Keratinocyte (primary cell): Measurements from ENCODE around the gene FILIP1. TPM values are rescaled to one million over a fixed set of nuclear protein-coding genes. Genes with fewer than 3 reads are reported as not detected.
"Not testable (repeated sequence)": the region's sequence is repeated elsewhere in the genome, so short reads cannot be mapped to it uniquely, and the experiment has no call there.

ENCODE experiments used
- DNase-seq: peaks from one replicate; pipeline ENCODE4 v3.0.0-alpha.2; 2011; ENCODE audit warnings: low read depth, missing footprints, low spot score
- FAIRE-seq: peaks from 2 replicates; lab custom pipeline; 2011; peaks lifted over from hg19 to GRCh38; lab: Jason Lieb, UNC
- H2AFZ ChIP-seq: 2 replicates; pipeline ENCODE4 v1.6.0; 2012; ENCODE audit warnings: low read length, control low read depth, inconsistent platforms; ENCODE audit not compliant: control insufficient read depth
- H3K27ac ChIP-seq: 2 replicates; pipeline ENCODE4 v1.5.1; 2011; ENCODE audit warnings: low read length; ENCODE audit not compliant: control insufficient read depth, insufficient read depth
- H3K27me3 ChIP-seq: 3 replicates; pipeline ENCODE4 v1.6.0; 2011; ENCODE audit warnings: low read length; ENCODE audit not compliant: control insufficient read depth, insufficient read depth; ENCODE audit errors: extremely low read depth
- H3K36me3 ChIP-seq, 2 experiments: 2 replicates in 1 of 2; 3 replicates in 1 of 2; pipeline ENCODE4 v1.5.1; 2011; ENCODE audit warnings: low read length in 2 of 2, mild to moderate bottlenecking in 1 of 2; ENCODE audit not compliant: control insufficient read depth in 2 of 2, insufficient read depth in 2 of 2; ENCODE audit errors: extremely low read depth in 1 of 2
- H3K4me1 ChIP-seq: 3 replicates; pipeline ENCODE4 v1.5.1; 2011; ENCODE audit warnings: low read length; ENCODE audit not compliant: control insufficient read depth, insufficient read depth; ENCODE audit errors: extremely low read depth
- H3K4me2 ChIP-seq: 3 replicates; pipeline ENCODE4 v1.6.0; 2011; ENCODE audit warnings: low read depth, low read length; ENCODE audit not compliant: control insufficient read depth, insufficient read depth; ENCODE audit errors: extremely low read depth
- H3K4me3 ChIP-seq, 3 experiments: fragments of 200-600 bp in 1 of 3; sonication (generic) in 1 of 3; 2 replicates in 2 of 3; 3 replicates in 1 of 3; pipeline ENCODE4 v1.5.1; 2011 to 2016; ENCODE audit warnings: low read length in 3 of 3, mild to moderate bottlenecking in 3 of 3, control low read depth in 2 of 3, inconsistent platforms in 1 of 3, low read depth in 1 of 3, mixed read lengths in 1 of 3, mixed run types in 1 of 3, moderate library complexity in 1 of 3; ENCODE audit not compliant: control insufficient read depth in 2 of 3, insufficient read depth in 2 of 3; ENCODE audit errors: extremely low read depth in 1 of 3
- H3K79me2 ChIP-seq: 2 replicates; pipeline ENCODE4 v1.6.0; 2012; ENCODE audit warnings: low read length; ENCODE audit not compliant: control insufficient read depth, insufficient read depth
- H3K9ac ChIP-seq: 3 replicates; pipeline ENCODE4 v1.6.0; 2011; ENCODE audit warnings: low read length; ENCODE audit not compliant: control insufficient read depth, insufficient read depth; ENCODE audit errors: extremely low read depth
- H3K9me1 ChIP-seq: 3 replicates; pipeline ENCODE4 v1.6.0; 2011; ENCODE audit warnings: low read length; ENCODE audit not compliant: control insufficient read depth, insufficient read depth; ENCODE audit errors: extremely low read depth
- H3K9me3 ChIP-seq: 2 replicates; pipeline ENCODE4 v1.5.1; 2012; ENCODE audit warnings: low read depth, low read length; ENCODE audit not compliant: control insufficient read depth
- H4K20me1 ChIP-seq: 3 replicates; pipeline ENCODE4 v1.6.0; 2011; ENCODE audit warnings: low read length; ENCODE audit not compliant: control insufficient read depth, insufficient read depth; ENCODE audit errors: extremely low read depth
- CTCF ChIP-seq, 3 experiments: IDR thresholded peaks in 1 of 3; conservative IDR thresholded peaks in 1 of 3; optimal IDR thresholded peaks in 1 of 3; 2 replicates in 2 of 3; 3 replicates in 1 of 3; pipeline versions ENCODE3 to v1.5.1; 2011; ENCODE audit warnings: low read length in 3 of 3, mild to moderate bottlenecking in 3 of 3, moderate library complexity in 2 of 3, control low read depth in 1 of 3, inconsistent platforms in 1 of 3; ENCODE audit not compliant: insufficient read depth in 2 of 3; ENCODE audit errors: extremely low read depth in 1 of 3
- EZH2 ChIP-seq: IDR thresholded peaks from one replicate; pipeline ENCODE4 v1.6.1; 2012; ENCODE audit warnings: inconsistent platforms, mild to moderate bottlenecking, low read length, moderate library complexity
- dilution Hi-C: fragments of 300-500 bp; cut with MboI; formaldehyde crosslinking; loops from one replicate; pipeline ENCODE4 v1.7.0; 2020; ENCODE audit warnings: low sequenced_read_pairs; ENCODE audit not compliant: extremely low pct_ligation_motif_present
- polyA plus RNA-seq, 5 experiments: library from polyadenylated mRNA; depleted of rRNA in 3 of 5; stranded (reverse) in 3 of 5; stranded (forward) in 1 of 5; unstranded in 1 of 5; fragments of >200 nt; gene quantifications; 1 replicate in 1 of 5; 2 replicates in 3 of 5; 3 replicates in 1 of 5; pipeline versions ENCODE4 v1.2.1 to v1.2.3, GENCODE V29; 2011 to 2012; ENCODE audit warnings: missing spikeins in 2 of 5, low read depth in 1 of 5, low replicate concordance in 1 of 5

FILIP1 gene
- polyA plus RNA-seq, 1 donor (not counting 4 experiments of a cell fraction or from before 2014, with no cell fraction given), result 0.01 TPM

GRCh38 chr6:75445738-75446137 is 47.9 kb downstream of the FILIP1 start:
- no peaks in the 10 kb centered on the region for H3K9me3 ChIP-seq
- no peaks in the 10 kb centered on the region for H3K9me1 ChIP-seq
- no peaks in the 10 kb centered on the region for H3K36me3 ChIP-seq
- FAIRE-seq (no peak), DNase-seq (no peak)
- TF ChIP-seq EZH2 (no peak), CTCF (optimal IDR thresholded peaks at IDR 0.05 in 1 of 3, IDR thresholded peaks at IDR 0.05 in 1 of 3, conservative IDR thresholded peaks at IDR 0.05 in 1 of 3; ENCODE audit: extremely low read depth in 1 of 3, insufficient read depth in 2 of 3, low read length in 3 of 3) (no peak)
- H3K4me2 ChIP-seq, result no peak overlapping the region
- dilution Hi-C loops, result no loop called here
- no peaks in the 10 kb centered on the region for H3K27me3 ChIP-seq
- H3K27ac ChIP-seq, result no peak overlapping the region
- H4K20me1 ChIP-seq, result no peaks in the 10 kb centered on the region
- H3K4me3 ChIP-seq, result no peak overlapping the region
- H3K4me1 ChIP-seq, result no peaks in the 10 kb centered on the region
- no peak overlapping the region for H2AFZ ChIP-seq
- H3K79me2 ChIP-seq, result no peaks in the 10 kb centered on the region
- no peak overlapping the region for H3K9ac ChIP-seq

- H3K27me3 ChIP-seq, result no peaks in the 10 kb centered on the region
- no peak overlapping the region for H3K27ac ChIP-seq
- H3K36me3 ChIP-seq, result no peaks in the 10 kb centered on the region
- H3K4me3 ChIP-seq, result no peak overlapping the region
- no peak overlapping the region for H3K4me2 ChIP-seq
- H3K9ac ChIP-seq, result no peak overlapping the region
- no peaks in the 10 kb centered on the region for H3K9me3 ChIP-seq
- no peak overlapping the region for H2AFZ ChIP-seq
- H3K79me2 ChIP-seq, result no peaks in the 10 kb centered on the region
- H4K20me1 ChIP-seq, result no peaks in the 10 kb centered on the region
- FAIRE-seq (no peak), DNase-seq (no peak)
- no peaks in the 10 kb centered on the region for H3K4me1 ChIP-seq
- H3K9me1 ChIP-seq, result no peaks in the 10 kb centered on the region
- TF ChIP-seq CTCF (optimal IDR thresholded peaks at IDR 0.05 in 1 of 3, IDR thresholded peaks at IDR 0.05 in 1 of 3, conservative IDR thresholded peaks at IDR 0.05 in 1 of 3; ENCODE audit: extremely low read depth in 1 of 3, insufficient read depth in 2 of 3, low read length in 3 of 3) (no peak), EZH2 (no peak)
- dilution Hi-C loops, result no loop called here
Observed at GRCh38 chr6:75444899-75445298, 48.7 kb downstream of the FILIP1 start.

GRCh38 chr6:75441883-75442282 is 51.7 kb downstream of the FILIP1 start:
- FAIRE-seq, dilution Hi-C loops, H3K4me2 ChIP-seq, H3K27me3 ChIP-seq, H3K9ac ChIP-seq, H4K20me1 ChIP-seq, H2AFZ ChIP-seq, H3K9me3 ChIP-seq, H3K36me3 ChIP-seq, H3K4me1 ChIP-seq, H3K4me3 ChIP-seq, H3K79me2 ChIP-seq, H3K27ac ChIP-seq, DNase-seq, H3K9me1 ChIP-seq: not testable (repeated sequence)

GRCh38 chr6:75441479-75441878 is 52.1 kb downstream of the FILIP1 start:
- H3K4me3 ChIP-seq, H3K79me2 ChIP-seq, dilution Hi-C loops, H3K4me1 ChIP-seq, H3K9me1 ChIP-seq, FAIRE-seq, H3K9me3 ChIP-seq, H3K27ac ChIP-seq, H3K4me2 ChIP-seq, DNase-seq, H3K27me3 ChIP-seq, H3K9ac ChIP-seq, H4K20me1 ChIP-seq, H2AFZ ChIP-seq, H3K36me3 ChIP-seq: not testable (repeated sequence)
